HG02884 (cell line): ENCODE measurements around the gene CACNA2D3.

ENCODE experiments used
- ATAC-seq: cut with Tn5 transposase; IDR thresholded peaks from one replicate; pipeline ENCODE4 v1.9.1; 2021; ENCODE audit warnings: mild to moderate bottlenecking, moderate library complexity; ENCODE audit not compliant: unreplicated experiment

The CACNA2D3 gene

DNA sequence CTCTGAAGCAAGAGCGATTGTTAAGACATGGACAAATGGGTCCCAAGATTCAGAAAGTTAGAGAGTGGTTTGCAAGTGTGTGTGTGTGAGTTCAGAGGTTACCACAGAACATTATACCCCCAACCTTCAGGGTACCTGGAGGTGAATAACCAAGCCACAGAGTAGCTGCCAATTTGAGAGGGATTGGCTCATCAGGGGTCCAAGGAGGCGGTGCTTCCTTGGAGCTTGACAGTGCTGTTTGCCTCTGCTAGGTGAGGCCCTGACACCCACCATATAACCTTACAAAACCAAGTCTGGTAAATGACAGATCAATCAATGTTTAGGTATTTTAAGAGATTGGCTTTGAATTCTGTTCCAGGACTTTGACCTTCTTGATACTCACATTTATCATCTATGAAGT, 769.8 kb downstream of the CACNA2D3 start:
- no peak for ATAC-seq

DNA sequence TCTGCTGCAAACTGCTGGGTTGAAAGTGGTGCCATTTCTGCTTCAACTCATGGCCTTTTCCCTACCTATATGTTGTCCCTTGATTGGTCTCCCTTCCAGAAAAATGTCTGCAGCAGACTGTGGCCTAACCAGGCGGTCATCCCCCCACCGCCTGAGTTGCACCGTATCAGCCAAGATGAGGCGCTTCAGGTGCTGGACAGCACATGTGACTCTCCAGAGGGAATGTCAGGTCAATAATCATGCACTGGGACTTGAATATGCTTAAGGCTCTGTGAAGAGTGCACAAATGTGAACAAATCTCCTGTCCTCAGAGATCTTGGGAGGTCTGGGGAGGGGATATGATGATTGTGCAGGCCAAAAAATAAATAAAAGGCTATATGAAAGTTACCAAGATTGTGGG, 773.3 kb downstream of the CACNA2D3 start:
- no peak for ATAC-seq

DNA sequence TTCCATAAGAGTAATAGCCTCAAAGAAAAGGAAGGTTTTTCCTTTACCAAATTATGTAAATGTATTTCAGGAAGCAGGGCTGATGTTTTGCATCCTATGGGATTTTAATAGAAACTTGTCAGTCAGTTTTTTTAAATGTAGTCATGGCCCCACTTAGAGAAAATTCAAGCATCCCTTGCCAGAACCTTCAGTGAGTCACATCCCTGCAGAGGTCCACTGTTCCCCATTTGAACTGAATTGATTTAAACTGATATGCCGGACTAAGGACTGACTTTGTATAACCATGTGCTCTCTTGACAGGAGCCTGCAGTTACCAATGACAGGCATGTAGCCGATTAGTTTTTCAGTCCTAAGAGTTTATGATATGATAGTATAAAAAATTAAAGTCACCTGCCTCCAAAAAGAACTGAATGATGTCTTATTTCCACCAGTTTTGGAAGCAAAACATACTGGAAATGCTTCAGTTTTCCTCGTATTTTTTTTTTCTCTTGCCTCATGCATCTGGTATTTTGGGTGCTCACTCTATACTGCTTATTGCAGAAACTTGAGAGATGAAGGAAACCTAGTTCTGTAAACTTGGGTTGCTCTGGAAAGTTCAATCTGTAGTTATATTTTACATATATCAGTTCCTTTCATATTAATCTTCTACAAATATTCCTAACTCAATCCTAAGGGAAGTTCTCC, 774.8 kb downstream of the CACNA2D3 start:
- ATAC-seq = no peak

DNA sequence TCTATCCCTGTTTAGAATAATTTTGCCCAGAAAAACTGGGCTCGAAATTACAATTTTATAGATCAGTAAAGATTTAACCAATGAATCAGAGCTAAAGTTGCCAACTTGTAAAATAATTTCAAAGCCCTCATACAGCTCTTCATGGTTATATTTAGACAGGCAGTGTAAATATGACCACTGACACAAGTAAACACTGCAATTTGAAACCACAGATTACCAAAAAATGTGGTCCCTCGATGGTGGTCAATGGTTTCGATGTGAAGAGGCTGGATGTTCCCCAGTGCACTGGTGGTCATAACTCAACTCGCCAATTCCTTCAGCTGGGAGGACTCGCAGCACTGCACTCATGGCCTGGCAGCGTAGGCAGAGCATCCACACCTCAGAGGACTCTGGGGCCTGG, 776.9 kb downstream of the CACNA2D3 start:
- ATAC-seq = no peak

- ATAC-seq = no peak
Observed at GRCh38 chr3:54900838-54901591, 778.7 kb downstream of the CACNA2D3 start.

DNA sequence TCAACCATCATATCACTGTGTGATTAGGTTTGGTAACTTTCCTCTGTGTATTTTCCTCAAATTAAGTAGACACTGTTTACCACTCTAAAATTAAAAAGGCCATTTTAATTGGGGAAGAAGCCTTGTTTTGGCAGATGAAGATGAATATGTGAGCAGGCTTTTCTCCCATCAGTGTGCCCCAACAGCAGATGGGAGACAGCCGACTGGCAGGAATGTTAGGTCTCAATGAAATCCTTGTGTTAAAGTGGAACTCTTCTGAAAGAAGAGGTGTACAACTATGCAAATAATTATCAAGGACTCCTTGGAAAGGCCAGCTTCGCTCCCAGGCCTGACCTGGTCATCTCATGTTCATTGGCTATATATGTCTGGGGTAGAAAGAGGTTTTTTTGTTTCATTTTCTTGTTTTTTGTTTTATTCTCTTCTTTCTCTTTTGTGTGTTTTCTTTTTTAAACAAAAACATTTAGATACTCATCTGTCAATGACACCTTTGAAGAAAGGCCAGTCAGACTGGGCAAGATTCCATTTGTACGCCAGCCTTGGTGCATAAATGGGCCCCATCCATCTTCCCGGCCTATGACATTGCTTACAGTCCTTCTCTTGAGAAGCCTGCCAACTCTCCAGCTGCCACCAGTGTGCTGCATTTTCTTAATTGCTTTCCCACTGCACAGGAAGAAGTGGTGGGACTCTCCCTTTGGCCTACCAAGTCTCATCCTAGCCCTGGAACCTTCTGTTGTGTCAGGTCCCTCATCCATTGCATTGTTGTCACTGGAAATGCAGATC, 779.7 kb downstream of the CACNA2D3 start:
- no peak for ATAC-seq

GRCh38 chr3:54905261-54905888, 783.0 kb downstream of the CACNA2D3 start:
- no peak for ATAC-seq

DNA sequence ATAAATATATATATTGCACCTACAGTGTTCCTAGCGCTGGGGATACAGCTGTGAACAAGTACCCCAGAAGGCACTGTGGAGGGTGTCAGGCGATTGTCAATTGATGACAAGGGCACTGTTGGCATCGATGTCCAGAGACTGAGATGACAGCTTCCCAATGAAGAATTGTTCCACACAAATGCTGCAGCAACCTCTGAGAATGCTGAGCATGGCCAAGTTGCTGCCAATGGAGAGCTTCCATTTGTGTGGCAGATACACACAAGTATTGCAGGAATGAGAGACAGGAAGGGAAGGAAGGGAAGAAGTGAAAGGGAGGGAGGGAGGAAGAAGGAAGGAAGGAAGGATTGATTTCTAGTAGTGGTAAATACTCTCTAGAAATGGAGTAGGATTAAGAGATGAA, 783.6 kb downstream of the CACNA2D3 start:
- no peak for ATAC-seq

GRCh38 chr3:54906763-54907162, 784.4 kb downstream of the CACNA2D3 start:
- no peak for ATAC-seq

GRCh38 chr3:54909191-54909590, 786.8 kb downstream of the CACNA2D3 start:
- no peak for ATAC-seq

DNA sequence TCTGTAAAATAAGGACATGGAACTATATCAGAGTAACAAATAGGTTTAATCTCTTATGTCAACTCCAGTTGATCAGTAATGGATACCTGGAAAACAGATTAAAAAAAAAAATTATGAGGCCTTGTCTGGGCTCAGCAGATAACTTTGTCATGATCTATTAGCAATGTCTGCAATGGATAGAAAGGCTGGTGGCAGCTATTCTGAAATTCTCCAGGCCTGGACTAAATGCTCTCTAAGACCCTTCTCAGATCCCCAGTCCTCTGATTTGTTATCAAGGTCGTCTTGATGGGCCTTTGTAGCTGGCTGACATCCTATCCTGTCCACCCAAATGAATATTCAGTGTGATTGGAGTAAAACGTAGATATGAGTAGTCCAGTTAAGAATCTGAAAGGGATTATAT, 791.8 kb downstream of the CACNA2D3 start:
- no peak for ATAC-seq

- ATAC-seq = no peak
Observed at GRCh38 chr3:54915181-54915580, 792.8 kb downstream of the CACNA2D3 start.

DNA sequence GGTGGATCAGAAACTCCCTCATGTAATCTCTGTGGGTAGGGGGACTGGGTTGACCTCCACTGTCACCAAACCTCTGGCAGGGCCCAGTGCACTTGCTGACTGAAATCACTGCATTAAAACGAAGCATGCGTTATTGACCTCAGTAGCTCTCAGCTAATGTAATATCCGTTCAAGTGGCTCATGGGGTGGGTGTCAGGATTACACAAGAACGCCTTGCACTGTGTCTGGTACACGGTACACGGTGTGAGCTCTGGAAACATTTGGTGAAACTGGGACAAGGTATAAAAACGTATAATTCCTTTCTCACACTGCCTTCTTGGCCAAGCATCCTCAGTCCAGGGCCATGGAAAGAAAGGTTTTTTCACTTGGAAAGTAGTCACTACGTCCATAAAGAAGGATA, 793.6 kb downstream of the CACNA2D3 start:
- no peak for ATAC-seq

- no peak for ATAC-seq
Observed at GRCh38 chr3:54916732-54917131, 794.4 kb downstream of the CACNA2D3 start.

- ATAC-seq = no peak
Observed at GRCh38 chr3:54917174-54917573, 794.8 kb downstream of the CACNA2D3 start.

- no peak for ATAC-seq
Observed at GRCh38 chr3:54917862-54918261, 795.5 kb downstream of the CACNA2D3 start.

GRCh38 chr3:54918516-54918915, 796.2 kb downstream of the CACNA2D3 start:
- ATAC-seq = no peak

- no peak for ATAC-seq
Observed at GRCh38 chr3:54928046-54928770, 805.9 kb downstream of the CACNA2D3 start, which contains the start of gene LRTM1. TSS of gene LRTM1 (minus strand) at chr3:54928059. CDS start at chr3:54927911, 148 bp downstream.

- no peak for ATAC-seq
Observed at GRCh38 chr3:54931182-54931581, 808.8 kb downstream of the CACNA2D3 start.

DNA sequence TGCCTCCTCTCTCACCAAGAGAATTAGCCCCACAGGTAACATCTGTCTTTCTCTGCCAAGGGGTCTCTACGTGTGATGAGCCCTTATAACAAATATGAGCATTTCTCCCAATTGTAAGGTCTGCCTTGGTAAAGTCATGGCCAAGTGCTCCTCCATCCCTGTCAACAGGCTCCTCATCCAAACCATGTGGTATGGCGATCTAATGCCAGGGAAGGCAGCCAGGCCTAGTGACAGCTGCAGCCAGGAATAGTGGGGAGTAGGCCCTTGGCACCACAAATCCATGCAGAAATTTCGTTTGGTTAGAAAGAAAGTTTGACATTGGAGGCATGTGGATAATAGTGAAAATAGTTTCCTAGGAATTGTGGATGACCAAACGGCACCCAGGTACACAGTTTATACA, 810.3 kb downstream of the CACNA2D3 start:
- no peak for ATAC-seq

DNA sequence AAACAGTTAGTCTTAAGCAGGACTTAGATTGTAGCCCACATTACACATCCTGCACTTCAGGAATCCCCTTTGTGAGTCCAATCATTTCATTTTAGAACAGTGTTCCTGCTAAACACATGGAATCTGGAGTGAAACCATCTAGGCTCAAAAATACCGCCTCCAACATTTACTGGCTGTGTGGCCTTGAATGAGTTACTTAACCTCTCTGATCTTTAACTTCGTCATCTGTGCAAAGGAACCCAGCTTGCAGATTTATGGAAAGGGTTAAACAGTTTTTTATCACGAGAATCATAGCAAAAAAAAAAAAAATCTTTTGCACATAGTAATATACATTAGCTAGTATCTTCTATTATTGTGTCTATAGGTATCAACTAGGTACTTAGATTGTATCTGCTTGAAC, 813.5 kb downstream of the CACNA2D3 start:
- ATAC-seq = no peak
